Endothelial cell of umbilical vein (primary cell): ENCODE results near the gene OSBP2.

Experiments
- EZH2 ChIP-seq: IDR thresholded peaks from 2 replicates; pipeline ENCODE4 v1.6.1; 2012; ENCODE audit warnings: borderline replicate concordance, low read depth, mild to moderate bottlenecking, moderate library complexity, low read length, inconsistent platforms; ENCODE audit not compliant: severe bottlenecking
- FOS ChIP-seq: IDR thresholded peaks from 2 replicates; pipeline ENCODE4 v1.6.1; 2011; ENCODE audit warnings: mild to moderate bottlenecking, low read length, moderate library complexity, borderline replicate concordance; ENCODE audit not compliant: insufficient read depth
- POLR2AphosphoS5 ChIP-seq: IDR thresholded peaks from 2 replicates; pipeline ENCODE4 v1.6.1; 2012; ENCODE audit warnings: low read depth, mild to moderate bottlenecking, control low read depth, low read length, moderate library complexity; ENCODE audit not compliant: insufficient read depth
- TF ChIP-seq, protein P1 (sequence below), 2 donors: IDR thresholded peaks; 1 replicate in 1 of 2; 2 replicates in 1 of 2; pipeline ENCODE4 v1.5.1; 2011; ENCODE audit warnings: low read length in 2 of 2, mild to moderate bottlenecking in 2 of 2, moderate library complexity in 2 of 2, control low read depth in 1 of 2, inconsistent platforms in 1 of 2, low read depth in 1 of 2; ENCODE audit not compliant: insufficient read depth in 1 of 2; ENCODE audit errors: extremely low read depth in 1 of 2

DNA sequence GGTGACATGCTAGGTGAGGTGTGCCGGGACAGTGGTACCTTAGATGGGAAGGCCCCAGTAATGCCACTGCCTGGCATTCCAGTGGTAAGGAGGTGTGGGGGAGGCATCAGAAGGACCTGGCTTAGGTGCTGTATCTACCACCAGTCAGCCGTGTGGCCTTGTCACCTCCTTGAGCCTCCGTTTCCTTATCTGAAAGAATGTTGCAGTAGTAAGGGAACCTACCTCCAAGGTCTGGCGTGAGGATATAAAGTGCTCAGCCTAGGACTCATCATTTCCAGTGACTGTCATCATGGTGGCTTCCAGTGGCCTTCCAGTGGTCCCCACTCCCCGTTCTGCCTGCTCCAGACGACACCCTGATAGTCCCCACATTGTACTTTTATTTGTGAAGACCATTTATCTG lies 20.2 kb upstream of the OSBP2 start:
- TF ChIP-seq FOS, result no peak
- TF ChIP-seq, protein P1, sequence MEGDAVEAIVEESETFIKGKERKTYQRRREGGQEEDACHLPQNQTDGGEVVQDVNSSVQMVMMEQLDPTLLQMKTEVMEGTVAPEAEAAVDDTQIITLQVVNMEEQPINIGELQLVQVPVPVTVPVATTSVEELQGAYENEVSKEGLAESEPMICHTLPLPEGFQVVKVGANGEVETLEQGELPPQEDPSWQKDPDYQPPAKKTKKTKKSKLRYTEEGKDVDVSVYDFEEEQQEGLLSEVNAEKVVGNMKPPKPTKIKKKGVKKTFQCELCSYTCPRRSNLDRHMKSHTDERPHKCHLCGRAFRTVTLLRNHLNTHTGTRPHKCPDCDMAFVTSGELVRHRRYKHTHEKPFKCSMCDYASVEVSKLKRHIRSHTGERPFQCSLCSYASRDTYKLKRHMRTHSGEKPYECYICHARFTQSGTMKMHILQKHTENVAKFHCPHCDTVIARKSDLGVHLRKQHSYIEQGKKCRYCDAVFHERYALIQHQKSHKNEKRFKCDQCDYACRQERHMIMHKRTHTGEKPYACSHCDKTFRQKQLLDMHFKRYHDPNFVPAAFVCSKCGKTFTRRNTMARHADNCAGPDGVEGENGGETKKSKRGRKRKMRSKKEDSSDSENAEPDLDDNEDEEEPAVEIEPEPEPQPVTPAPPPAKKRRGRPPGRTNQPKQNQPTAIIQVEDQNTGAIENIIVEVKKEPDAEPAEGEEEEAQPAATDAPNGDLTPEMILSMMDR (IDR thresholded peaks at IDR 0.05; ENCODE audit: extremely low read depth in 1 of 2, insufficient read depth in 1 of 2, low read depth in 1 of 2, low read length in 2 of 2), result no peak
- no peak for TF ChIP-seq POLR2AphosphoS5
- TF ChIP-seq EZH2, result no peak
